Keratinocyte (primary cell): ENCODE results near the gene EEF2.

Experiments used
- EZH2 ChIP-seq: IDR thresholded peaks from one replicate; pipeline ENCODE4 v1.6.1; 2012; ENCODE audit warnings: inconsistent platforms, mild to moderate bottlenecking, low read length, moderate library complexity
- TF ChIP-seq, protein P1 (sequence below), 3 experiments: IDR thresholded peaks in 1 of 3; conservative IDR thresholded peaks in 1 of 3; optimal IDR thresholded peaks in 1 of 3; 2 replicates in 2 of 3; 3 replicates in 1 of 3; pipeline versions ENCODE3 to v1.5.1; 2011; ENCODE audit warnings: low read length in 3 of 3, mild to moderate bottlenecking in 3 of 3, moderate library complexity in 2 of 3, control low read depth in 1 of 3, inconsistent platforms in 1 of 3; ENCODE audit not compliant: insufficient read depth in 2 of 3; ENCODE audit errors: extremely low read depth in 1 of 3

DNA sequence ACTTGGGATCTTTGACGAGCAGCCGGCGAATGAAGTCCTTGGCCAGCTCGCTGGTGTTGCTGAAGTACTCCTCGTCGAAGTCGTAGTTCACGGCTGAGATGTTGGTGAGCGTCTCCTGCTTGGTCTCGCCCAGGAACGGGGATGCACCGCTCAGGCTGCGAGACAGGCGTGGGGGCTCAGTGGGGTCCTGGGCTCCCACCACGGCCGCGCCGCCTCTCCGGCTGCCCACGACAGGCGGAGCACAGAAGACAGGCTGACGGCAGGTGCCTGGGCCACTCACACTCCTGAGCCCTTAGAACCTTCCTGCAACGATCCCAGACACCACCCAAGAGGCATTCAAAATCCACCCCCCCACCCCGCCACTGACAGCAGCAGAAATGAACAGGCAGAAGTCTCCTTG lies 24.3 kb downstream of the EEF2 start:
- TF ChIP-seq, protein P1, sequence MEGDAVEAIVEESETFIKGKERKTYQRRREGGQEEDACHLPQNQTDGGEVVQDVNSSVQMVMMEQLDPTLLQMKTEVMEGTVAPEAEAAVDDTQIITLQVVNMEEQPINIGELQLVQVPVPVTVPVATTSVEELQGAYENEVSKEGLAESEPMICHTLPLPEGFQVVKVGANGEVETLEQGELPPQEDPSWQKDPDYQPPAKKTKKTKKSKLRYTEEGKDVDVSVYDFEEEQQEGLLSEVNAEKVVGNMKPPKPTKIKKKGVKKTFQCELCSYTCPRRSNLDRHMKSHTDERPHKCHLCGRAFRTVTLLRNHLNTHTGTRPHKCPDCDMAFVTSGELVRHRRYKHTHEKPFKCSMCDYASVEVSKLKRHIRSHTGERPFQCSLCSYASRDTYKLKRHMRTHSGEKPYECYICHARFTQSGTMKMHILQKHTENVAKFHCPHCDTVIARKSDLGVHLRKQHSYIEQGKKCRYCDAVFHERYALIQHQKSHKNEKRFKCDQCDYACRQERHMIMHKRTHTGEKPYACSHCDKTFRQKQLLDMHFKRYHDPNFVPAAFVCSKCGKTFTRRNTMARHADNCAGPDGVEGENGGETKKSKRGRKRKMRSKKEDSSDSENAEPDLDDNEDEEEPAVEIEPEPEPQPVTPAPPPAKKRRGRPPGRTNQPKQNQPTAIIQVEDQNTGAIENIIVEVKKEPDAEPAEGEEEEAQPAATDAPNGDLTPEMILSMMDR (optimal IDR thresholded peaks at IDR 0.05 in 1 of 3, IDR thresholded peaks at IDR 0.05 in 1 of 3, conservative IDR thresholded peaks at IDR 0.05 in 1 of 3; ENCODE audit: extremely low read depth in 1 of 3, insufficient read depth in 2 of 3, low read length in 3 of 3), result no peak
- no peak for TF ChIP-seq EZH2
